Activated naive CD4-positive, alpha-beta T cell treated with anti-CD3 and anti-CD28 coated beads for 36 hours (primary cell): Measurements from ENCODE around the gene NDUFB10. TPM values are rescaled to one million over a fixed set of nuclear protein-coding genes. Genes with fewer than 3 reads are reported as not detected.

ENCODE experiments used
- CTCF ChIA-PET: fragments of 350-600 bp; sonication (Branson Sonifier 250); formaldehyde crosslinking; loops from one replicate; lab custom pipeline; 2021; ENCODE audit warnings: antibody characterized with exemption; lab: Charles Lee
- DNase-seq: peaks from one replicate; pipeline ENCODE4 v3.0.0-alpha.2; 2020
- H3K27ac Mint-ChIP-seq: one replicate; pipeline ENCODE4 v1.8.0; 2021; ENCODE audit warnings: mild to moderate bottlenecking, mixed read lengths
- H3K27me3 Mint-ChIP-seq: one replicate; pipeline ENCODE4 v1.8.0; 2021; ENCODE audit warnings: low read depth, mixed read lengths
- H3K36me3 Mint-ChIP-seq: one replicate; pipeline ENCODE4 v1.8.0; 2021; ENCODE audit warnings: low read depth, mixed read lengths
- H3K4me1 Mint-ChIP-seq: one replicate; pipeline ENCODE4 v1.8.0; 2021; ENCODE audit warnings: low read depth, mixed read lengths
- H3K4me3 Mint-ChIP-seq: one replicate; pipeline ENCODE4 v1.8.0; 2021; ENCODE audit warnings: mild to moderate bottlenecking, moderate library complexity, mixed read lengths
- H3K9me3 Mint-ChIP-seq: one replicate; pipeline ENCODE4 v1.8.0; 2021; ENCODE audit warnings: mixed read lengths
- intact Hi-C: fragments of 100-400 bp; cut with micrococcal nuclease; formaldehyde crosslinking; loops from one replicate; pipeline ENCODE4 v1.15.1; 2023
- total RNA-seq, 2 experiments: library from RNA; stranded (reverse); gene quantifications; one replicate each; pipeline ENCODE4 v1.2.3, GENCODE V29; 2021

The NDUFB10 gene
- total RNA-seq, 2 experiments from 2014 or later: 111 TPM

- peak; percentile 58 for DNase-seq
- H3K36me3 Mint-ChIP-seq: peaks cover 4% of the 10 kb centered on the region
- peak overlapping the region; percentile 82 for H3K4me3 Mint-ChIP-seq
- H3K27me3 Mint-ChIP-seq: no peaks in the 10 kb centered on the region
- CTCF ChIA-PET: interaction anchor here (1.2 kb wide), 1 partner anchor 12 kb away, joined by 5 read pairs; no protein-coding TSS in a partner anchor
- H3K27ac Mint-ChIP-seq: peak overlapping the region; percentile 24
- intact Hi-C loops: loop anchor here (5.0 kb wide), 3 partner anchors 85 to 330 kb away; partner anchors contain the start of genes CRAMP1, EME2, IFT140 and MRPS34
- peaks cover 26% of the 10 kb centered on the region for H3K4me1 Mint-ChIP-seq
- no peaks in the 10 kb centered on the region for H3K9me3 Mint-ChIP-seq
These were observed 17.1 kb upstream of the NDUFB10 start for GRCh38 chr16:1942047-1942809.

GRCh38 chr16:1942810-1943726, 16.3 kb upstream of the NDUFB10 start, which contains the start of gene MSRB1:
MSRB1 (minus strand) TSS chr16:1943199; CDS start chr16:1943156, 43 bp downstream.
- Mint-ChIP-seq H3K27ac (peak within 1 kb of the TSS; percentile 75), H3K4me1 (peaks cover 26% of the 10 kb centered on the region), H3K9me3 (no peaks in the 10 kb centered on the region), H3K27me3 (no peaks in the 10 kb centered on the region), H3K4me3 (peak within 1 kb of the TSS; percentile 82), H3K36me3 (peaks cover 4% of the 10 kb centered on the region)
- intact Hi-C loops: loop anchor here (1.0 to 5.0 kb wide), 7 partner anchors 16 to 331 kb away; partner anchors contain the start of genes CRAMP1, EME2, IFT140 and MRPS34
- DNase-seq: peak; percentile 100
- CTCF ChIA-PET: interaction anchor here (0.5 to 1.0 kb wide), 3 partner anchors 10 to 178 kb away, joined by 4 read pairs; no protein-coding TSS in a partner anchor

GRCh38 chr16:1944612-1945199, 14.6 kb upstream of the NDUFB10 start:
- intact Hi-C loops: loop anchor here (5.0 kb wide), 3 partner anchors 87 to 332 kb away; partner anchors contain the start of genes CRAMP1, EME2, IFT140 and MRPS34
- H3K4me3 Mint-ChIP-seq: peak overlapping the region; percentile 82
- CTCF ChIA-PET: no interaction called here

GRCh38 chr16:1945559-1946391, 13.6 kb upstream of the NDUFB10 start:
- no peaks in the 10 kb centered on the region for H3K9me3 Mint-ChIP-seq
- H3K36me3 Mint-ChIP-seq: no peaks in the 10 kb centered on the region
- no peak overlapping the region for H3K4me3 Mint-ChIP-seq
- intact Hi-C loops: no loop called here
- CTCF ChIA-PET: interaction anchor here (0.6 kb wide), 1 partner anchor 18 kb away, joined by 6 read pairs; no protein-coding TSS in a partner anchor
- peaks cover 26% of the 10 kb centered on the region for H3K4me1 Mint-ChIP-seq
- H3K27me3 Mint-ChIP-seq: no peaks in the 10 kb centered on the region
- H3K27ac Mint-ChIP-seq: no peak overlapping the region
- DNase-seq: no peak

More at GRCh38 chr16:1944612-1945199, 14.6 kb upstream of the NDUFB10 start:
- DNase-seq: no peak
- peak overlapping the region; percentile 75 for H3K27ac Mint-ChIP-seq
- H3K27me3 Mint-ChIP-seq: no peaks in the 10 kb centered on the region
- H3K9me3 Mint-ChIP-seq: no peaks in the 10 kb centered on the region
- no peaks in the 10 kb centered on the region for H3K36me3 Mint-ChIP-seq
- peaks cover 26% of the 10 kb centered on the region for H3K4me1 Mint-ChIP-seq

GRCh38 chr16:1946495-1947368, 12.6 kb upstream of the NDUFB10 start:
- DNase-seq: no peak
- CTCF ChIA-PET: interaction anchor here (1.2 kb wide), 1 partner anchor 14 kb away, joined by 3 read pairs; no protein-coding TSS in a partner anchor
- Mint-ChIP-seq H3K9me3 (no peaks in the 10 kb centered on the region), H3K4me1 (peaks cover 22% of the 10 kb centered on the region), H3K27me3 (no peaks in the 10 kb centered on the region), H3K36me3 (no peaks in the 10 kb centered on the region), H3K4me3 (no peak overlapping the region), H3K27ac (no peak overlapping the region)
- intact Hi-C loops: no loop called here

GRCh38 chr16:1947369-1947670, 12.0 kb upstream of the NDUFB10 start:
- no peak overlapping the region for H3K4me3 Mint-ChIP-seq
- CTCF ChIA-PET: interaction anchor here (1.2 kb wide), 1 partner anchor 13 kb away, joined by 3 read pairs; no protein-coding TSS in a partner anchor
- H3K9me3 Mint-ChIP-seq: no peaks in the 10 kb centered on the region
- H3K27ac Mint-ChIP-seq: no peak overlapping the region
- no peaks in the 10 kb centered on the region for H3K36me3 Mint-ChIP-seq
- intact Hi-C loops: no loop called here
- no peaks in the 10 kb centered on the region for H3K27me3 Mint-ChIP-seq
- peaks cover 16% of the 10 kb centered on the region for H3K4me1 Mint-ChIP-seq
- DNase-seq: no peak

- Mint-ChIP-seq H3K36me3 (no peaks in the 10 kb centered on the region), H3K4me3 (no peak overlapping the region), H3K27me3 (no peaks in the 10 kb centered on the region), H3K4me1 (peaks cover 3% of the 10 kb centered on the region), H3K27ac (no peak overlapping the region), H3K9me3 (no peaks in the 10 kb centered on the region)
- no peak for DNase-seq
- intact Hi-C loops: no loop called here
- CTCF ChIA-PET: no interaction called here
These were observed 9.8 kb upstream of the NDUFB10 start for GRCh38 chr16:1949507-1949906.

- Mint-ChIP-seq H3K4me3 (no peak overlapping the region), H3K4me1 (peaks cover 2% of the 10 kb centered on the region), H3K27me3 (no peaks in the 10 kb centered on the region), H3K36me3 (no peaks in the 10 kb centered on the region), H3K9me3 (no peaks in the 10 kb centered on the region), H3K27ac (no peak overlapping the region)
- intact Hi-C loops: no loop called here
- no peak for DNase-seq
- CTCF ChIA-PET: no interaction called here
These were observed 9.3 kb upstream of the NDUFB10 start for GRCh38 chr16:1950047-1950446.

GRCh38 chr16:1950559-1950958, 8.8 kb upstream of the NDUFB10 start:
- no peaks in the 10 kb centered on the region for H3K36me3 Mint-ChIP-seq
- intact Hi-C loops: no loop called here
- peaks cover 2% of the 10 kb centered on the region for H3K4me1 Mint-ChIP-seq
- CTCF ChIA-PET: no interaction called here
- H3K27me3 Mint-ChIP-seq: no peaks in the 10 kb centered on the region
- no peaks in the 10 kb centered on the region for H3K9me3 Mint-ChIP-seq
- H3K4me3 Mint-ChIP-seq: no peak overlapping the region
- no peak overlapping the region for H3K27ac Mint-ChIP-seq
- no peak for DNase-seq

GRCh38 chr16:1953734-1954133, 5.6 kb upstream of the NDUFB10 start:
- H3K9me3 Mint-ChIP-seq: no peaks in the 10 kb centered on the region
- no peak overlapping the region for H3K27ac Mint-ChIP-seq
- intact Hi-C loops: no loop called here
- H3K4me3 Mint-ChIP-seq: no peak overlapping the region
- no peak for DNase-seq
- H3K36me3 Mint-ChIP-seq: no peaks in the 10 kb centered on the region
- H3K27me3 Mint-ChIP-seq: no peaks in the 10 kb centered on the region
- CTCF ChIA-PET: interaction anchor here (0.8 kb wide), 1 partner anchor 10 kb away, joined by 4 read pairs; the partner anchor contains the start of gene MSRB1
- H3K4me1 Mint-ChIP-seq: no peaks in the 10 kb centered on the region
